GM12878 (cell line): ENCODE results near the gene ARHGAP15. TPM values are rescaled to one million over a fixed set of nuclear protein-coding genes. Genes with fewer than 3 reads are reported as not detected.

Experiments
- BCLAF1 ChIP-seq: fragments of 450-650 bp; IDR thresholded peaks from 2 replicates; pipeline ENCODE4 v1.6.1; 2017; ENCODE audit warnings: antibody characterized with exemption, mild to moderate bottlenecking, moderate library complexity
- BRCA1 ChIP-seq: IDR thresholded peaks from 2 replicates; pipeline ENCODE4 v1.6.1; 2011; ENCODE audit warnings: low read depth, low read length, improper control_type of control experiment
- CBFB ChIP-seq: IDR thresholded peaks from 2 replicates; pipeline ENCODE4 v1.6.1; 2016; ENCODE audit warnings: antibody characterized with exemption, low read depth
- NR2F1 ChIP-seq: fragments of 450-650 bp; conservative IDR thresholded peaks from 2 replicates; pipeline ENCODE4 v1.6.1; 2017; ENCODE audit warnings: mild to moderate bottlenecking
- POU2F2 ChIP-seq: IDR thresholded peaks from 3 replicates; pipeline ENCODE4 v1.6.1; 2011; ENCODE audit warnings: low read depth, mild to moderate bottlenecking, low read length, borderline replicate concordance
- YY1 ChIP-seq: IDR thresholded peaks from 2 replicates; pipeline ENCODE4 v1.6.1; 2011; ENCODE audit warnings: low read depth, mild to moderate bottlenecking, low read length
- ZNF687 ChIP-seq: fragments of 450-650 bp; IDR thresholded peaks from 2 replicates; pipeline ENCODE4 v1.6.1; 2017; ENCODE audit warnings: mild to moderate bottlenecking, moderate library complexity
- ZZZ3 ChIP-seq: IDR thresholded peaks from 2 replicates; pipeline ENCODE4 v1.6.1; 2011; ENCODE audit warnings: low read depth; ENCODE audit not compliant: control insufficient read depth, insufficient read length
- polyA plus RNA-seq, 11 experiments: library from polyadenylated mRNA; depleted of rRNA in 4 of 11; unstranded in 6 of 11; stranded (reverse) in 5 of 11; fragments of >200 nt; fragmentation: Nextera tagmentation in 4 of 11; fragmentation: Illumina TruSeq in 1 of 11; extraction: Ambion mirVana in 4 of 11; extraction: Trizol in 1 of 11; gene quantifications; 1 replicate in 1 of 11; 2 replicates in 10 of 11; pipeline versions ENCODE4 v1.2.1 to v1.2.3, GENCODE V29; 2011 to 2016; ENCODE audit warnings: inconsistent platforms in 2 of 11, missing spikeins in 2 of 11, low read depth in 1 of 11
- total RNA-seq, 4 experiments: library from RNA; depleted of rRNA in 3 of 4; stranded (reverse); fragments of >200 nt in 3 of 4; fragmentation: Illumina TruSeq in 1 of 4; extraction: Trizol in 1 of 4; gene quantifications; 2 replicates each; pipeline versions ENCODE4 v1.2.1 to v1.2.3, GENCODE V29; 2013 to 2021
- TF ChIP-seq, protein P1 (sequence below): fragments of 450-650 bp; IDR thresholded peaks from 2 replicates; pipeline ENCODE4 v1.6.1; 2017; ENCODE audit warnings: low read depth, mild to moderate bottlenecking, moderate library complexity
- TF ChIP-seq, protein P2 (sequence below): fragments of 450-650 bp; formaldehyde crosslinking; IDR thresholded peaks from 2 replicates; pipeline ENCODE4 v1.4.0; 2020; ENCODE audit warnings: mild to moderate bottlenecking, moderate library complexity

ARHGAP15 gene
- total and polyA plus RNA-seq, 10 of the 15 experiments (the other 5 are each of a cell fraction or from before 2014, with no cell fraction given), result 38.0 to 92.6 (median 66.7) TPM

- TF ChIP-seq ZNF687 (no peak), CBFB (no peak), BRCA1 (no peak), POU2F2 (no peak), YY1 (no peak), BCLAF1 (no peak), NR2F1 (no peak), ZZZ3 (no peak)
- TF ChIP-seq, protein P1, sequence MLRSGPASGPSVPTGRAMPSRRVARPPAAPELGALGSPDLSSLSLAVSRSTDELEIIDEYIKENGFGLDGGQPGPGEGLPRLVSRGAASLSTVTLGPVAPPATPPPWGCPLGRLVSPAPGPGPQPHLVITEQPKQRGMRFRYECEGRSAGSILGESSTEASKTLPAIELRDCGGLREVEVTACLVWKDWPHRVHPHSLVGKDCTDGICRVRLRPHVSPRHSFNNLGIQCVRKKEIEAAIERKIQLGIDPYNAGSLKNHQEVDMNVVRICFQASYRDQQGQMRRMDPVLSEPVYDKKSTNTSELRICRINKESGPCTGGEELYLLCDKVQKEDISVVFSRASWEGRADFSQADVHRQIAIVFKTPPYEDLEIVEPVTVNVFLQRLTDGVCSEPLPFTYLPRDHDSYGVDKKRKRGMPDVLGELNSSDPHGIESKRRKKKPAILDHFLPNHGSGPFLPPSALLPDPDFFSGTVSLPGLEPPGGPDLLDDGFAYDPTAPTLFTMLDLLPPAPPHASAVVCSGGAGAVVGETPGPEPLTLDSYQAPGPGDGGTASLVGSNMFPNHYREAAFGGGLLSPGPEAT, result no peak
- TF ChIP-seq, protein P2, sequence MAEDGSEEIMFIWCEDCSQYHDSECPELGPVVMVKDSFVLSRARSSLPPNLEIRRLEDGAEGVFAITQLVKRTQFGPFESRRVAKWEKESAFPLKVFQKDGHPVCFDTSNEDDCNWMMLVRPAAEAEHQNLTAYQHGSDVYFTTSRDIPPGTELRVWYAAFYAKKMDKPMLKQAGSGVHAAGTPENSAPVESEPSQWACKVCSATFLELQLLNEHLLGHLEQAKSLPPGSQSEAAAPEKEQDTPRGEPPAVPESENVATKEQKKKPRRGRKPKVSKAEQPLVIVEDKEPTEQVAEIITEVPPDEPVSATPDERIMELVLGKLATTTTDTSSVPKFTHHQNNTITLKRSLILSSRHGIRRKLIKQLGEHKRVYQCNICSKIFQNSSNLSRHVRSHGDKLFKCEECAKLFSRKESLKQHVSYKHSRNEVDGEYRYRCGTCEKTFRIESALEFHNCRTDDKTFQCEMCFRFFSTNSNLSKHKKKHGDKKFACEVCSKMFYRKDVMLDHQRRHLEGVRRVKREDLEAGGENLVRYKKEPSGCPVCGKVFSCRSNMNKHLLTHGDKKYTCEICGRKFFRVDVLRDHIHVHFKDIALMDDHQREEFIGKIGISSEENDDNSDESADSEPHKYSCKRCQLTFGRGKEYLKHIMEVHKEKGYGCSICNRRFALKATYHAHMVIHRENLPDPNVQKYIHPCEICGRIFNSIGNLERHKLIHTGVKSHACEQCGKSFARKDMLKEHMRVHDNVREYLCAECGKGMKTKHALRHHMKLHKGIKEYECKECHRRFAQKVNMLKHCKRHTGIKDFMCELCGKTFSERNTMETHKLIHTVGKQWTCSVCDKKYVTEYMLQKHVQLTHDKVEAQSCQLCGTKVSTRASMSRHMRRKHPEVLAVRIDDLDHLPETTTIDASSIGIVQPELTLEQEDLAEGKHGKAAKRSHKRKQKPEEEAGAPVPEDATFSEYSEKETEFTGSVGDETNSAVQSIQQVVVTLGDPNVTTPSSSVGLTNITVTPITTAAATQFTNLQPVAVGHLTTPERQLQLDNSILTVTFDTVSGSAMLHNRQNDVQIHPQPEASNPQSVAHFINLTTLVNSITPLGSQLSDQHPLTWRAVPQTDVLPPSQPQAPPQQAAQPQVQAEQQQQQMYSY, result no peak
Measured at GRCh38 chr2:143163499-143163898, 34.3 kb downstream of the ARHGAP15 start (continued).
